A549 (cell line): ENCODE data around the gene CREBL2. TPM values are rescaled to one million over a fixed set of nuclear protein-coding genes. Genes with fewer than 3 reads are reported as not detected.

Experiments
- ATAC-seq, 2 experiments: fragments of 200-7000 bp in 1 of 2; fragments of >200 bp in 1 of 2; cut with Nextera tagmentation in 1 of 2; cut with Tn5 transposase in 1 of 2; 3 replicates each; pipeline versions ENCODE4 v1.8.0 to v1.9.1; 2018 to 2020; ENCODE audit warnings: mild to moderate bottlenecking in 1 of 2, moderate library complexity in 1 of 2
- CTCF ChIA-PET: fragments of 300-600 bp; sonication (Branson Sonifier 250); formaldehyde crosslinking; extraction: SDS; loops from one replicate; lab custom pipeline; 2021; ENCODE audit warnings: antibody characterized with exemption, inconsistent platforms; lab: Yijun Ruan, JAX
- POLR2A ChIA-PET: fragments of 350-600 bp; formaldehyde crosslinking; extraction: SDS; loops from one replicate; lab custom pipeline; 2021; ENCODE audit warnings: antibody characterized with exemption, inconsistent platforms; lab: Yijun Ruan, JAX
- DNase-seq, 2 experiments: peaks; one replicate each; pipeline versions ENCODE4 v3.0.0 to v3.0.0-alpha.2; 2011 to 2016; ENCODE audit warnings: low read depth in 1 of 2, low spot score in 1 of 2
- FAIRE-seq: peaks from 2 replicates; lab custom pipeline; 2011; peaks lifted over from hg19 to GRCh38; lab: Jason Lieb, UNC
- H3K27ac ChIP-seq, 2 experiments: fragments of >200 bp; sonication (Bioruptor Twin); formaldehyde crosslinking; 3 replicates each; pipeline ENCODE4 v1.5.1; 2016 to 2017
- H3K4me1 ChIP-seq: fragments of >200 bp; sonication (Bioruptor Twin); formaldehyde crosslinking; 3 replicates; pipeline ENCODE4 v1.6.1; 2016
- H3K4me2 ChIP-seq: fragments of >200 bp; sonication (Bioruptor Twin); formaldehyde crosslinking; 3 replicates; pipeline ENCODE4 v1.6.1; 2016
- H3K4me3 ChIP-seq: fragments of >200 bp; sonication (Bioruptor Twin); formaldehyde crosslinking; 3 replicates; pipeline ENCODE4 v1.5.1; 2016
- H3K9me3 ChIP-seq: fragments of >200 bp; sonication (Bioruptor Twin); formaldehyde crosslinking; 3 replicates; pipeline ENCODE4 v1.6.1; 2016
- EHMT2 ChIP-seq: fragments of 200-600 bp; sonication (generic); IDR thresholded peaks from 2 replicates; pipeline ENCODE4 v1.6.1; 2016; ENCODE audit warnings: antibody characterized with exemption, low read depth, mild to moderate bottlenecking, moderate library complexity
- EP300 ChIP-seq, 2 experiments: fragments of >200 bp; sonication (Bioruptor Twin); formaldehyde crosslinking; IDR thresholded peaks; 2 replicates in 1 of 2; 3 replicates in 1 of 2; pipeline ENCODE4 v1.6.1; 2016 to 2017
- FOSL2 ChIP-seq, 2 experiments: fragments of 450-650 bp in 1 of 2; fragments of >200 bp in 1 of 2; sonication (Bioruptor Twin) in 1 of 2; formaldehyde crosslinking; IDR thresholded peaks; 2 replicates each; pipeline versions ENCODE4 v1.5.0 to v1.6.1; 2016 to 2020; ENCODE audit warnings: mild to moderate bottlenecking in 1 of 2, moderate library complexity in 1 of 2
- GATA3 ChIP-seq: IDR thresholded peaks from 2 replicates; pipeline ENCODE4 v1.6.1; 2012; ENCODE audit warnings: borderline replicate concordance
- HDAC2 ChIP-seq: fragments of 200-600 bp; sonication (generic); IDR thresholded peaks from 2 replicates; pipeline ENCODE4 v1.6.1; 2016
- HEYL ChIP-seq: fragments of 250-450 bp; sonication (Bioruptor Pico); IDR thresholded peaks from 2 replicates; pipeline ENCODE4 v1.8.0; 2021; ENCODE audit warnings: mild to moderate bottlenecking, moderate library complexity
- HOXB13 ChIP-seq: fragments of 250-450 bp; sonication (Bioruptor Pico); IDR thresholded peaks from 2 replicates; pipeline ENCODE4 v1.5.0; 2020; ENCODE audit warnings: low read depth, mild to moderate bottlenecking, moderate library complexity
- HOXB5 ChIP-seq: fragments of 250-450 bp; sonication (Bioruptor Pico); IDR thresholded peaks from 2 replicates; pipeline ENCODE4 v1.5.0; 2020; ENCODE audit warnings: mild to moderate bottlenecking, moderate library complexity
- JUN ChIP-seq, 2 experiments: fragments of >200 bp; sonication (Bioruptor Twin); formaldehyde crosslinking; IDR thresholded peaks; 2 replicates in 1 of 2; 3 replicates in 1 of 2; pipeline ENCODE4 v1.6.1; 2016 to 2017
- KDM5A ChIP-seq: fragments of 200-600 bp; sonication (generic); IDR thresholded peaks from 2 replicates; pipeline ENCODE4 v1.6.1; 2016; ENCODE audit warnings: antibody characterized with exemption, mild to moderate bottlenecking
- MAZ ChIP-seq: fragments of 150-350 bp; IDR thresholded peaks from 2 replicates; pipeline ENCODE4 v1.6.1; 2014; ENCODE audit warnings: antibody characterized with exemption, low read depth, low read length, borderline replicate concordance
- MYC ChIP-seq: IDR thresholded peaks from 2 replicates; pipeline ENCODE4 v1.6.1; 2012; ENCODE audit warnings: mild to moderate bottlenecking, inconsistent platforms, low read length, improper control_type of control experiment, borderline replicate concordance
- NFE2L2 ChIP-seq: fragments of 150-350 bp; conservative IDR thresholded peaks from 2 replicates; pipeline ENCODE4 v1.6.1; 2014; ENCODE audit warnings: low read length
- NPAS2 ChIP-seq: fragments of 250-450 bp; sonication (Bioruptor Pico); IDR thresholded peaks from 2 replicates; pipeline ENCODE4 v1.8.0; 2022; ENCODE audit warnings: mild to moderate bottlenecking, moderate library complexity, borderline replicate concordance
- NR3C1 ChIP-seq: fragments of >200 bp; sonication (Bioruptor Twin); formaldehyde crosslinking; IDR thresholded peaks from 3 replicates; pipeline ENCODE4 v1.6.1; 2017
- PBX3 ChIP-seq: IDR thresholded peaks from 2 replicates; pipeline ENCODE4 v1.6.1; 2012
- PHF8 ChIP-seq: fragments of 200-600 bp; sonication (generic); IDR thresholded peaks from 2 replicates; pipeline ENCODE4 v1.6.1; 2016; ENCODE audit warnings: low read depth, mild to moderate bottlenecking, antibody characterized with exemption, moderate library complexity, borderline replicate concordance
- POLR2A ChIP-seq: IDR thresholded peaks from 2 replicates; pipeline ENCODE4 v1.6.1; 2012; ENCODE audit warnings: mild to moderate bottlenecking, low read length
- RCOR1 ChIP-seq: fragments of 150-350 bp; IDR thresholded peaks from 2 replicates; pipeline ENCODE4 v1.6.1; 2014; ENCODE audit warnings: antibody characterized with exemption, low read length, low read depth
- SMC3 ChIP-seq: fragments of >200 bp; sonication (Bioruptor Twin); formaldehyde crosslinking; IDR thresholded peaks from 3 replicates; pipeline ENCODE4 v1.6.1; 2018; ENCODE audit warnings: inconsistent platforms
- SREBF2 ChIP-seq: fragments of 450-650 bp; IDR thresholded peaks from 2 replicates; pipeline ENCODE4 v1.6.1; 2014; ENCODE audit warnings: mild to moderate bottlenecking, moderate library complexity
- TP53 ChIP-seq: fragments of 250-450 bp; sonication (Bioruptor Pico); IDR thresholded peaks from 2 replicates; pipeline ENCODE4 v1.5.0; 2021; ENCODE audit warnings: mild to moderate bottlenecking, moderate library complexity
- ZFP36 ChIP-seq: fragments of 450-650 bp; IDR thresholded peaks from 2 replicates; pipeline ENCODE4 v1.6.1; 2014; ENCODE audit warnings: borderline replicate concordance; ENCODE audit not compliant: partially characterized antibody
- WGBS: methylation state at CpG from one replicate; pipeline ENCODE4 v1.1.6; 2017; ENCODE audit errors: missing lambda C conversion rate; 5-methylcytosine and 5-hydroxymethylcytosine counted together
- polyA minus RNA-seq: library from RNA; depleted of rRNA, polyadenylated mRNA; stranded (reverse); fragments of >200 nt; gene quantifications from 2 replicates; pipeline ENCODE4 v1.2.3, GENCODE V29; 2011; rRNA and poly(A)+ RNA removed
- polyA plus RNA-seq, 4 experiments: library from polyadenylated mRNA; depleted of rRNA in 3 of 4; stranded (reverse); fragments of >200 nt; fragmentation: RNase III in 1 of 4; extraction: RNeasy Plus Mini Kit Qiagen cat#74134 plus additional on column Dnase treatment in 1 of 4; gene quantifications; 2 replicates in 3 of 4; 3 replicates in 1 of 4; pipeline ENCODE4 v1.2.3, GENCODE V29; 2011 to 2017
- TF ChIP-seq, protein P1 (sequence below): fragments of >200 bp; sonication (Bioruptor Twin); formaldehyde crosslinking; IDR thresholded peaks from 3 replicates; pipeline ENCODE4 v1.6.1; 2016
- TF ChIP-seq, protein P2 (sequence below): fragments of 200-600 bp; sonication (generic); IDR thresholded peaks from 2 replicates; pipeline ENCODE4 v1.6.1; 2016; ENCODE audit warnings: antibody characterized with exemption, mild to moderate bottlenecking, moderate library complexity
- TF ChIP-seq, protein P3 (sequence below): IDR thresholded peaks from 2 replicates; pipeline ENCODE4 v1.6.1; 2012
- TF ChIP-seq, protein P4 (sequence below): IDR thresholded peaks from 2 replicates; pipeline ENCODE4 v1.6.1; 2012; ENCODE audit warnings: low read depth, borderline replicate concordance

CREBL2 gene
- polyA plus RNA-seq (2011; rRNA removed) (30.9 and 31.4 TPM in 2 replicates), polyA plus RNA-seq (2017; fragmentation: RNase III; extraction: RNeasy Plus Mini Kit Qiagen cat#74134 plus additional on column Dnase treatment) (21.9 to 24.3 TPM (median 23.9 TPM) in 3 replicates), polyA minus RNA-seq (12.2 and 13.6 TPM in 2 replicates)
- 8.2 and 9.4 TPM in 2 replicates for polyA plus RNA-seq (2012; cell fraction: cytosol; rRNA removed)
- 2.9 and 4.2 TPM in 2 replicates for polyA plus RNA-seq (2012; cell fraction: nucleus; rRNA removed)

DNA sequence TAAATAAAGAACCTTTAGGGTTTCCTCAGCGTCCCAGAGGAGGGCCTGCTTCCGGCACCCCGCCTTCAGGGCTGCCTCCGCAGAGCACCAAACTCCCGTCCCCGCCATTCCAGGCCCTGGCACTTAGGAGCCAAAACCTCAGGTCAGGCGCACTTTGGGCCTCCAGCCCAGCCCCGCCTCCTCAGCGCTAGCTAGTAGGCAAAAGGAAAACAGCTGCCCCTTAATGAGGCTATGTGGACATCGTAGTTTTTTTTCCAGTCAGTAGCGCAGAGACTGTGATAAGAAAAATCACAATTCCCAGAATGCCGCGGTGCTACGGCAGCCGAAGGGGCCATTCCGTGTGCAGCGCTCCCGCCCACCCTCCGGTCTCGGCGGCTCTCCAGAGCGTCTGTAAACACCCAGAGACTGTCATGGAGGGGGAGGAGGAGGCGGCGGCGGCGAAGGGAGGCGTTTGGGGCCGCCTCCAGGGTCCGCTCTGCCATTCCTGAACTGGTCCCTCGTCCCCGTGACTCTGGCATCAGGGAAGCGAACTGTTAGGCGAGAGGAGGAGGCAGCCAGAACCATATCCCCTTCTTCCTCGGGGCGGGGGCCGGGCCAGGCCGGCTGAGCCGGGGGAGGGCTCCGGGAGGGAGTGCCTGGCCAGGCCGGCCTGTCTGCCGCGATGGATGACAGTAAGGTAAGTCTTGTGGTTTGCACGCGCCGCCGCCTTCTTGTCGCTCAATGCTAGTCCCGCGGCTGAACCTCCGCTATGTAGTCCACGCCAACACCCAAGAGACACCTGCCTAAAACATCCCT is at the start of gene CREBL2:
TSS of gene CREBL2 (plus strand) at position 365 of the 795 bp plus-strand sequence. CDS start at position 662, 297 bp downstream.
- ChIA-PET CTCF (interaction anchor here (0.5 to 2.6 kb wide), 3 partner anchors 12 to 49 kb away, joined by 3 to 7 read pairs (median 3); partner anchors contain the start of gene DUSP16), POLR2A (interaction anchor here (0.5 to 1.5 kb wide), 4 partner anchors 27 to 255 kb away, joined by 3 to 5 read pairs (median 4); partner anchors contain the start of gene BORCS5)
- Histone ChIP-seq H3K27ac (peak within 1 kb of the TSS; percentile 89 to 91), H3K4me1 (peaks cover 38% of the 10 kb centered on the region), H3K4me2 (peak within 1 kb of the TSS; percentile 92), H3K9me3 (no peaks in the 10 kb centered on the region), H3K4me3 (peak within 1 kb of the TSS; percentile 65)
- FAIRE-seq (peak; percentile 70), DNase-seq (peak; percentile 93 to 97), ATAC-seq (peak; percentile 96)
- WGBS: 3% methylated on average over 39 of the region's 51 CpGs
- TF ChIP-seq, protein P1, sequence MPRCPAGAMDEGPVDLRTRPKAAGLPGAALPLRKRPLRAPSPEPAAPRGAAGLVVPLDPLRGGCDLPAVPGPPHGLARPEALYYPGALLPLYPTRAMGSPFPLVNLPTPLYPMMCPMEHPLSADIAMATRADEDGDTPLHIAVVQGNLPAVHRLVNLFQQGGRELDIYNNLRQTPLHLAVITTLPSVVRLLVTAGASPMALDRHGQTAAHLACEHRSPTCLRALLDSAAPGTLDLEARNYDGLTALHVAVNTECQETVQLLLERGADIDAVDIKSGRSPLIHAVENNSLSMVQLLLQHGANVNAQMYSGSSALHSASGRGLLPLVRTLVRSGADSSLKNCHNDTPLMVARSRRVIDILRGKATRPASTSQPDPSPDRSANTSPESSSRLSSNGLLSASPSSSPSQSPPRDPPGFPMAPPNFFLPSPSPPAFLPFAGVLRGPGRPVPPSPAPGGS: peak; percentile 29; the same call in 2 of the 3 replicates
- TF ChIP-seq NPAS2 (CRISPR knock-in tag): no peak
- peak; percentile 45; the same call in 1 of the 2 replicates for TF ChIP-seq PBX3
- peak; percentile 87 for TF ChIP-seq HOXB5 (CRISPR knock-in tag)
- no peak for TF ChIP-seq FOSL2 (IDR thresholded peaks at IDR 0.05)
- TF ChIP-seq FOSL2 (CRISPR knock-in tag; IDR thresholded peaks at IDR 0.05): peak; percentile 43
- TF ChIP-seq, protein P2, sequence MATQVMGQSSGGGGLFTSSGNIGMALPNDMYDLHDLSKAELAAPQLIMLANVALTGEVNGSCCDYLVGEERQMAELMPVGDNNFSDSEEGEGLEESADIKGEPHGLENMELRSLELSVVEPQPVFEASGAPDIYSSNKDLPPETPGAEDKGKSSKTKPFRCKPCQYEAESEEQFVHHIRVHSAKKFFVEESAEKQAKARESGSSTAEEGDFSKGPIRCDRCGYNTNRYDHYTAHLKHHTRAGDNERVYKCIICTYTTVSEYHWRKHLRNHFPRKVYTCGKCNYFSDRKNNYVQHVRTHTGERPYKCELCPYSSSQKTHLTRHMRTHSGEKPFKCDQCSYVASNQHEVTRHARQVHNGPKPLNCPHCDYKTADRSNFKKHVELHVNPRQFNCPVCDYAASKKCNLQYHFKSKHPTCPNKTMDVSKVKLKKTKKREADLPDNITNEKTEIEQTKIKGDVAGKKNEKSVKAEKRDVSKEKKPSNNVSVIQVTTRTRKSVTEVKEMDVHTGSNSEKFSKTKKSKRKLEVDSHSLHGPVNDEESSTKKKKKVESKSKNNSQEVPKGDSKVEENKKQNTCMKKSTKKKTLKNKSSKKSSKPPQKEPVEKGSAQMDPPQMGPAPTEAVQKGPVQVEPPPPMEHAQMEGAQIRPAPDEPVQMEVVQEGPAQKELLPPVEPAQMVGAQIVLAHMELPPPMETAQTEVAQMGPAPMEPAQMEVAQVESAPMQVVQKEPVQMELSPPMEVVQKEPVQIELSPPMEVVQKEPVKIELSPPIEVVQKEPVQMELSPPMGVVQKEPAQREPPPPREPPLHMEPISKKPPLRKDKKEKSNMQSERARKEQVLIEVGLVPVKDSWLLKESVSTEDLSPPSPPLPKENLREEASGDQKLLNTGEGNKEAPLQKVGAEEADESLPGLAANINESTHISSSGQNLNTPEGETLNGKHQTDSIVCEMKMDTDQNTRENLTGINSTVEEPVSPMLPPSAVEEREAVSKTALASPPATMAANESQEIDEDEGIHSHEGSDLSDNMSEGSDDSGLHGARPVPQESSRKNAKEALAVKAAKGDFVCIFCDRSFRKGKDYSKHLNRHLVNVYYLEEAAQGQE: no peak; the same call in 1 of the 2 replicates
- TF ChIP-seq EHMT2: no peak
- TF ChIP-seq TP53 (CRISPR knock-in tag): 0 out of 2 replicates have a peak, but pooled peaks have one; percentile 18
- TF ChIP-seq KDM5A: peak; percentile 25; the same call in 1 of the 2 replicates
- TF ChIP-seq HOXB13 (CRISPR knock-in tag): peak; percentile 88
- TF ChIP-seq NR3C1: no peak
- TF ChIP-seq, protein P3, sequence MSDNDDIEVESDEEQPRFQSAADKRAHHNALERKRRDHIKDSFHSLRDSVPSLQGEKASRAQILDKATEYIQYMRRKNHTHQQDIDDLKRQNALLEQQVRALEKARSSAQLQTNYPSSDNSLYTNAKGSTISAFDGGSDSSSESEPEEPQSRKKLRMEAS: peak; percentile 91
- TF ChIP-seq ZFP36: no peak
- TF ChIP-seq GATA3: peak; percentile 45; the same call in 1 of the 2 replicates
- TF ChIP-seq SMC3: peak; percentile 28; the same call in 2 of the 3 replicates
- TF ChIP-seq JUN (IDR thresholded peaks at IDR 0.05): peak; percentile 81 to 94; a peak in 4 of 5 replicates
- TF ChIP-seq RCOR1: 0 out of 2 replicates have a peak, but pooled peaks have one; percentile 51
- no peak for TF ChIP-seq HEYL (CRISPR knock-in tag)
- 0 out of 2 replicates have a peak, but pooled peaks have one; percentile 32 for TF ChIP-seq MYC
- TF ChIP-seq MAZ: peak; percentile 55; the same call in 1 of the 2 replicates
- peak; percentile 41 for TF ChIP-seq POLR2A
- TF ChIP-seq, protein P4, sequence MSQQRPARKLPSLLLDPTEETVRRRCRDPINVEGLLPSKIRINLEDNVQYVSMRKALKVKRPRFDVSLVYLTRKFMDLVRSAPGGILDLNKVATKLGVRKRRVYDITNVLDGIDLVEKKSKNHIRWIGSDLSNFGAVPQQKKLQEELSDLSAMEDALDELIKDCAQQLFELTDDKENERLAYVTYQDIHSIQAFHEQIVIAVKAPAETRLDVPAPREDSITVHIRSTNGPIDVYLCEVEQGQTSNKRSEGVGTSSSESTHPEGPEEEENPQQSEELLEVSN: no peak; the same call in 1 of the 2 replicates
- TF ChIP-seq HDAC2: no peak
- TF ChIP-seq PHF8: peak; percentile 69
- no peak for TF ChIP-seq EP300 (IDR thresholded peaks at IDR 0.05)
- no peak for TF ChIP-seq NFE2L2
- TF ChIP-seq SREBF2: no peak
